Measurements from ENCODE around the gene ADARB2.

ADARB2 gene

DNA sequence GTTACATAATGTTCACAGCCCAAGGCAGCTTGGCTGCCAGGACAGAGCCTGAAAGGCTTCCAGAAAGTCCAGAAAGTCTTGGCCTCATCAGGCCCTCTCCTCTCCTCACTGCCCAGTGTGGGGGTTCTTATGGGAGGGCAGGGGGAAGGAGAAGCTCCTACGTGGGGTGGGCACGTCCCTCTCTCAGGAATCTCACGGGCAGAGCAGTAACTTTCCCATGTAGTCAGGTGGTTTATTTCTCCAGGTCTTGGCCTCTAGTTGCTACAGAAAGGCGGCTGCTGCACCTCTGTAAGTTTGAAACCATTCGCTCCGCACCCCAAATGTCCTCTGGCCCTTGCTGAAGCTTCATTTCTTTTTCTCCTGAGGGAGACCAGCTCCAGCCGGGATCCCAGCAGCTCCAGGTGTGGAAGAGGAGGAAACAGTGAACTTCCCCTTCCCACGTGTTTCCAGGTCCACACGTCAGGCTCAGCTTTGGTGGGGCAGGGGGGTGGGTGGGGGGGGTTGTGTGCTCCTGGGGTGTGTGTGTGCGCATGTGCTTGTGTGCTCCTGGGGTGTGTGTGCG, 360.9 kb downstream of the ADARB2 start:
- no peak for DNase-seq

DNA sequence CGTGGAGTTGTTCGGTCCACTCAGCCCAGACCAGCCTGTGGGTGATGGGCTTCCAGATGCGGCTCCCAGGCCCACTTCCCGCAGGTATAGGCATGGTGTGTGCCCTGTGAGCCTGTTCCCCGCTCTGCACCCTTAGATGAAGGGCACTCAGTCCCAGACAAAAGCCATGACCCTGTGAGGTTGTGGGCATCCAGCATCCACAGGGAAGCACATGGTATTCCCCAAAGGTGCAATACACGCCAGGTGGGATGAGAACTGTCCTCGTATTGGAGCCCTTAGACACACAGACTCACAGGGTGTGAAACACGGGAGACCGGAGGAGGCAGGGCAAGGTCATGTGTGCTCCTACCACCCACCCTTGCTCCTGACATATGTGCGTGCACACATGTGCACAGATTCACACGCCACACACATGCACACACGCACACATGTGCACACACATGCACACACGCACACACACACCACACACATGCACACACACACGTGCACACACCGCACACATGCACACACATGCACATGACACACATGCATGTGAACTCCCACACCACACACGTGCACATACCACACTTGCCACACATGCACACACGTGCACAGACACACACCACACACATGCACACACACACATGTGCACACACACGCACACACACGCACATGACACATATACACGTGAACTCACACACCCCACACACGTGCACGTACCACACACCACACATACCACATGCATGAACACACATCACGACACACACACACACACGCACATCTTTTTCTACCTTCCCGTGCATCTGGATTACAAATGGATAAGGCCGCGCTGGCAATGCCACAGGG, 361.8 kb downstream of the ADARB2 start:
- no peak for DNase-seq

DNA sequence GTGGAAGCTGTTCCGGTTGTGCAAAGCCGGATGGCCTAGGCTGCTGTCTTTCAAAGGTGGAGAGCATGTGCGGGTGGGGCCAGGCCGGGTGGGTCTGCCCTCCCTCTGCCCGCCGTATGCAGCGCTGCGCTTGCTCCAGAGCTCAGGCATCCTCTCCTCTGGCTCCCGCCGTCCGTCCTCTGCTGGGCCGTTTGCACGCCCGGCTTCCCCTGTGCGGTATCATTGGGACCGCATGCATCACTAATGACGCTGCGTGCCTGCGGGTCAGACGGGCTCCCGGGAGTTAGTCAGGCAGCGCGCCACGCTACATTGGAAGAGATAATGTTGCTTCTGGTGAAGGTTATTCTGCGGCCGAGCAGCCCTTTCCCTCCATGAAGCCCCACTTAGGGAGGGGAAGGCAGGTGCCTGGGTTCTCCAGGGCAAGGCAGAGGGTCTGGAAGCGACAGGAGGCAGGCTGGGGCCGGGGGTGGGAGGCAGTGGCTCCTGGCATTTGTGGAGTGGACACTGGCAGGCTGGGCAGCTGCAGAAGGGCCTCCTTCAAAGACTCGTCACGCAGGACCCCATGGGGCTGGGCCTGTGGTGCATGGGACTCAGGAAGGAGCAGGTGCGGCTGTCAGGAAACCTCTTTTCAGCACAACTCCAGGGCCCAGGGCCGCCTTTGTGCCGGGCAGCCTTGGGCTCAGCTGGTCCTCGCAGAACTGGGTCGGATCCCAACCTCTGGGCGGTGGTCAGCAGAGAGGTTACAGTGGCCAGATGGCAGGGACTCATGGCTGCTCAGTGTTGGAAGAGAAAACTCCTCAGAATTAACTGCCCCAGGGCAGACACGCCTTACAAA, 362.6 kb downstream of the ADARB2 start:
- DNase-seq: no peak

DNA sequence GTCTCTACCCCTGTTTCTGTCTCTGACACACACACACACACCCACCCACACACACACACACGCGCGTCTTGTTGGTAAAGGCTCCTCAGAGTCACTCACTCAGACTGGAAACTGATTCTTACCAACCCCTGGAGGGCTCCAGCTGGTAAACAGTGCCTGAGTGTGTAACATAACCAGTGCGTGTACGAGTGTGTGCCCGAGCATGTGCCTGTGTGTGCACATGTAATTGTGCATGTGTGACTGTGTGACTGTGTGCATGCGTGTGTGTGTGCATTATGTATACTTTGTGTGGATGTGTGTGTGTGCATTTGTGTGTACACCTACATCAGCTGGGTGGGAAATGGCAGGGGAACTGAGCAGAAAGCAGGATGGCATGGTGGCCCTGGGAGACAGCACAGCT, 364.0 kb downstream of the ADARB2 start:
- no peak for DNase-seq

DNA sequence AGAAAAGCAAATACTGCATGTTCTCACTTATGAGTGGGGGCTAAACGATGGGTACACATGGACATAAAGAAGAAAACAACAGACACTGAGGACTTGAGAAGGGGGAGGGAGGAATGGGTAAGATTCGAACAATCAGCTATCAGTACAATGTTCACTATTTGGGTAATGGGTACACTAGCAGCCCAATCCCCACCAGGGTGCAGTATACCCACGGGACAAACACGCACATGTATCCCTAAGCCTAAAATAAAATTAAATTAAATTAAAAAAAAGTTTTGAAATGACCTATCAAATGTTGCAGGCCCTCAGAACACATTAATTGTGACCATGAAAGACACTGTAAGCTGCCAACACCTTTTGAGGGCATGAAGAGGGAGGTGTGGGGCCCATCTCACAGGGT, 365.1 kb downstream of the ADARB2 start:
- DNase-seq: no peak

DNA sequence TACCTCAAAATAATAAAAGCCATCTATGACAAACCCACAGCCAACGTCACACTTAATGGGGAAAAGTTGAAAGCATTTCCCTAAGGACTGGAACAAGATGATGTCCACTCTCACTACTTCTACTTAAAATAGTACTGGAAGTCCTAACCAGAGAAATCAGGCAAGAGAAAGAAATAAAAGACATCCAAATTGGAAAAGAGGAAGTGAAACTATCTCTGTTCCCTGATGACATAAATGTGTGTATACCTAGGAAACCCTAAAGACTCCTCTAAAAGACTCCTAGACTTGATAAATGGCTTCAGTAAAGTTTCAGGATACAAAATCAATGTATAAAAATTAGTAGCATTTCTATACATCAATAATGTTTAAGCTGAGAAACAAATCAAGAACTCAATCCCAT, 367.0 kb downstream of the ADARB2 start:
- DNase-seq: no peak

DNA sequence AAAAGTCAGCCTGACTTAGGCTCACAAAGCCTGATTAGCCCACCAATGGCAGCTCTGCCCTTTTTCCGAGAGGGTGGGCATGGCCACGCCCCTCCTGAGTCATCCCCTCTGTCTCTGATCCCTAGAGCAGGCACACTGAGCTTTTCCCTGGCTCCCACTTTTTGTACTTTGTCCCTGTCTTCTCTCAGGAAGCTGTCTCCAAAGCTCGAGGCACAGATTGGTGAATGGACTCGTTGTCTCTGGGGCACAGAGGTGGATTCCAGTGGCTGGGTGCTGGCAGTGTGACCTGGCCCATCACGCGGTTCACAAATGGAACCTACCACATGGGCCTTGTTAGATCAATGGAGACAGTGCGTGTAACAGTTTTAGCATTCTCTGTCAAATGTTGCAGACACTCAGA, 367.7 kb downstream of the ADARB2 start:
- no peak for DNase-seq

DNA sequence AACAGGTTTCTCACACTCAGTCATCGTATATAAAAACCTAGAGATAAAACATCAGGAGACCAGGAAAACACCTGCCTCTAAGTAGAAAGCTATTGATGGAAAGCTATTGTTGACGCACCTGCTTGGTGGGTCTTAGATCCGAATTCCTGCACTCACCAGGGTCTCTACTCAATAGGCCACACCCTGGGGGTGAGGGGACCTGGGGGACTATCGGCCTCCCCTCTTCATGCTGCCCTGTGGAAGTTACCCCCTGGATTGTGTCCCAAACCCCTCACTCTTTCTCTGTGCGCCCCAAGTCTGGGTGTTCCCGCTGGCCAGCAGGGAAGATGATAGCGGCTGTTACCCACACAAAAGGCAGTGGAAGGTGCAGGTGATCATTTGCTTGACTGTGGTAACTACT, 368.1 kb downstream of the ADARB2 start:
- DNase-seq: no peak

DNA sequence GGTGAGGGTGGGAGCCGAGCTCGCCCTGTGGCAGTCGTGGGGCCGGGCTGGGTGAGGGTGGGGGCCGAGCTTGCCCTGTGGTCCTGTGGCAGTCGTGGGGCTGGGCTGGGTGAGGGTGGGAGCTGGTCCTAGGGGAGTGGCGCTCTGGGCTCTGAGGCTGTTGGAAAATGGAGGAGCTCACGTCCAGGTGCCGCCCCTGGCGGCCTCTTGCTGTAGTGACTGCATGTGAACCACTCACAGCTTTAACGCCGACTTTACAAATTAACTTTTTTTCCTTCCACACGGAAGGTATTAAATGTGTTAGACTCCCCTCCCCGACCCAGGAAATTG, 368.5 kb downstream of the ADARB2 start:
- peak; percentile 12 to 38 for DNase-seq

DNA sequence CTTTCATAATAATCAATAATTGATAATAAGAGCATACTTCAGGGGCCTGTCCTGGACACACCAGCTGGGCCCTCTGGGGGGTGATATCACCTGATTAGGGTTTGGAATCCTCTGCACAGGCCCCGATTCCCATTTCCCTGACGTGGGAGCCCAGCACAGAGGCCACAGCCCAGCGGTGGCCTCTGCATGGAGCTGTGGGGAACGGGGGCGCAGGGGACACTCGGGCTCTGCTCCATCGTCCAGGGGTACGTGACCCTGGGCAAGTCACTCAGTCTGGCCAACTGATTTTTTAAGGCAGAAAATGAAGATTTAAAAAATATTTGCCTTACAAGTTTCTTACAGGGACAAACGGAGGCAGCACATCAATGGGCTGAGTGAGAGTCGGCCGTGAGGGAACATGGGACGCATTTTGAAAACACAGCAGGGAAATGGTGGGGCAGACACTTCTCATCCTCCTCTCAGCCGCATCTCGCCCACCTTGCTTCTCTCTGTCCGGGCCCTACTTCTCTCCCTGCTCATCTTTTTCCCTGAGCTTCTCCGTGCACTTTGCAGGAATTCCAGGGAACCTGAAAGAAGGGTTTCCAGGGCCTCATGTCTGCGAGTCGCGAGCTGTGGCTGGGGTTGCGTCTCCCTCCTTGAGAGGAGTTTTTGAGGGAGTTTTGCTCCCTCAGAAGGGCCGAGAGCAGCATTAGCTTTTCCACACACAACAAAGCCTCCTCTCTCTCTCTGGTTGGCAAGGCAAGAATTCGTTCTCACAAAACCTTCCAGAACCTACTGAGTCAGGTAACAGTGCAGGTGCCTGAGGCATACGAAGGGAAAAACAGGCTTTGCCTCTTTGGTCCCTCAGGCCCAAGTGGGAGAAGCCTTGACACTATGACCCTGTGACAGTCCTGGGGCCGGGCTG, 369.1 kb downstream of the ADARB2 start:
- DNase-seq: no peak

DNA sequence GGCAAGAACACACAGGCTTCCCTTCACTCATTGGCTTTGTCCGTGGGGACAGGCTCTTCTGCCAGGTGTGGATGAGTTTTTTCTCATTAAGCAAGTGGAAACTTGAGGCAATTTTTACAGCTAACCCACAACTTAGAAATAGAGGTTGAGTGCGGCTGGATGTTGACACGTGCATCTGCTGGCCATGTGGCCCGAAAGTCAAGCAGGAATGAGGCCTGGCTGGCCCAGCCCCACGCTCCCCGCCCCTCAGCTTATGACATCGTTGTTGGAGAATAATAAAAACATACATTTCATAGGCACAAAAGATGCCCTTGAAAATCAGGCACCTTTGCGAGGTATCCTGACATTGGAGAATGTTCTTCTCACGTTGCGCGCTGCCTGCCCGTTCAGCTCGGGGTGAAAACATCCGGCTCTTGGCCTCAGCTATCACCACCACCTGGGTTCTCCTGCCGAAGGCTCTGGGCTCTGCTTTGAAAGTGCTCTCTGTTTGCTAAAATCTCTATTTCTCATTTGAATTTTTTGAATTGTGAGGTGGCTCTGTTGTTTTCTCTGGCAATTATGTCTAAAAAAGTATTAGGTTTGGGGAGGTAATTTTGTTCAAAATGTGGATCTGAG, 370.4 kb downstream of the ADARB2 start:
- DNase-seq: no peak

DNA sequence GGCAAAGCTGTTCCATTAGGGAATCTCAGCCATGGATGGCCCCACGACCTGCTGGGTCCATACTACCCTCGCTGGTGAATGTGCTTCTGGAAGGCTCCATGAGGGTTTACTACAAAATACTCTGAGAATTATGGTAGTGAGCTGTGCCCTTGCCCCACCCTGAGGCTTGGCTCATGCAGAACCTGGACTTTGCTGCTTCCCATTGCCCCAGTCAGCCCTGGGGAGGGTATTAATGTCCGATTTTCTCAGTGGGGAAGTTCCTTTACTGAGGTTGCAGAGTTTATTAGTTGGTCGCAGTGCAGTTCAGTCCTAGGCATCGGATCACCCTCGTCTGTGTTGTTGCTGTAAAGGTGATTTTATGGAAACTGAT, 371.0 kb downstream of the ADARB2 start:
- DNase-seq: no peak

DNA sequence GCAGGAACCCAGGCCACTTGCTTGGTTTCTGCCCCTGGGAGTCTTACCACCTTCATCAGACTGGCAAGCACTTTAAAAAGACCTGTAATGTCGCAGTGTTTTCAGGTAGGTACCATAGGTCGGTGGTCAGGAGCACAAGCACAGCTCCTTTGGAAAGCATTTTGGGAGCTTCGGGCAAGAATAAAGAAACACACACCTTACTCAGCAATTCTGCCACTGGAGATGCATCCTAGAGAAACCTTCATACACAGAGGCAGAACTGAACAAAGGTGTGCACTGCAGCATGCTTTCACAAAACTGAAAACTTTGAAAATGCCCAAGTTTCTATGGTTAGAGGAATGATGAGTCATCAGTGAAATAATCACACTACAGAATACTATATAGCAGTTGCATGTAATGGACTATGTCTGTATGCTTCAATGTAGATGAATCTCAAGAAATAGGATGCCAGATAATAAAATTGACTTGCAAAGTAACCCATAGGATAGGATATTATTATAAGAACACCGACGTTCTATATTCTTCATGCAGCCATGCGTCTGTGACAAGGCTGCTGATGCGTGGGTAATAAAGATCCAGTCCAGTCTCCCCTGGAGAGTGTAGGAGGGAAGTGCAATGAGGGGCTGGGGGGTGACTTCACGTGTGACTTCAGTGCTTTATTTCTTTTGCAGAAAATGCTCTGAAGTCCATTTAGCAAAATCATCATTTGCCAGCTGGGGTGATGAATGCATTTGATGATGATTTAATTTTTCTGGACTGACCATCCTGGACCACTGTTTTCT, 371.6 kb downstream of the ADARB2 start:
- no peak for DNase-seq

DNA sequence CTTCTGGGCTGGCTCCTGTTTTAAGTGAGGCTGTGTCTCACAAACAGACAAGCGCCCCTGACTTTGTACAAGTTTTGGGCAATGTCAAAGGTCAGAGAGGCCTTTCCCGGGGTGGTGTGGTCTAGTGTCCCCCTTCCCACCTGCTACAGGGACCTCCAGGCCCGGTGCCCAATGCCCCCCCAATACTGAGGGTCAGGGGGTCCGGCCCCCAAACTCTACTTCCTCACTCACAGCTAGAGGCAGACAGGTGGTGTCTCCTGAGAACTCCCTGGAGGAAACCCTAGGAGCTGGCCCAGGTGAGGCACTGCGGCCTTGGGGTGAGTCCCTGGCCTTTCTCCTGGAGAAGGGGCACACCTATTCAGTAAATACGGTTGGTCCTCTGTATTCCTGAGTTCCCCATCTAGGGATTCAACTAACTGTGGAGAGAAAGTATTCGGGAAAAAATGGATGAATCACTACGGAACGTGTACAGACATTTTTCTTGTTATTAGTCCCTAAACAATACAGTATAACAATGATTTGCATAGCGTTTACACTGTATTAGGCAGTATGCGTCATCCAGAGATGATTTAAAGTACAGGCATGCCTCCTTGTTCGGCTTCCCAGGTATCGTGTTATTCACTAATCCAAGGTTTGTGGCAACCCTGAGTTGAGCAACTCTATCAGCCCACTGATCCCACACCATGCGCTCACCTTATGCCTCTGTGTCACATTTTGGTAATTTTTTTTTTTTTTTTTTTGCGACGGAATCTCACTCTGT, 373.0 kb downstream of the ADARB2 start:
- DNase-seq: no peak

DNA sequence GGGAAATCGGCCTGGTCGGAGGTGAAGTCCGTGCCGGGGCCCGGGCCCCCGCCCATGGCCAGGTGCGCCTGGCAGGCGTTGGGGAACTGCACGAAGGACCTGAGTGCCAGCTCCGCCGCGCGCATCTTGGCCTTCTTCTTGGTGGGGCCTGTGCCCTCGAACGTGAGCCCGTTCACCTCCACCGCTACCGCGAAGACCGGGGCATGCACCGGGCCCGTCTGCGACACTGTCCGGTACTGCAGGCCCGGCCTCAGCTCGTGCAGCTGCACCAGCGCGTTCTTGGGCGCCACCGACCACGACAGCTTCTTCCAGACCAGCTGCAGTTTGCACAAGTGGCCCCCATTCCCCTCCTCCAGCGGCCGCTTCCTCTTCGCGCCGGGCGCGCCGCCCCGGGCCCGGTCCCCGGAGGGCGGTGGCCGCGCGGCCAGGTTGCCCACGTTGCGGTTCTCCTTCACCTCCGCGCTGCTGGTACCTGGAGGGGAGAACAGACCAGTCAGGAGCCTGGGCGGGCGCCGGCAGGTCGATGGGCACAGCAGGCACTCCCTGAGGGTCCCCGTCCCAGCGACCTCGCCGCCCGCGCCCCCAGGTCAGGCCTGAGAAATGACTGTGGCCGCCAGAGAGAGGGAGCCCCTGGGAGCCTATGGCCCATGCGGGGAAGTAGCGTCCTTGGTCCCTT, 373.7 kb downstream of the ADARB2 start:
- DNase-seq: no peak

DNA sequence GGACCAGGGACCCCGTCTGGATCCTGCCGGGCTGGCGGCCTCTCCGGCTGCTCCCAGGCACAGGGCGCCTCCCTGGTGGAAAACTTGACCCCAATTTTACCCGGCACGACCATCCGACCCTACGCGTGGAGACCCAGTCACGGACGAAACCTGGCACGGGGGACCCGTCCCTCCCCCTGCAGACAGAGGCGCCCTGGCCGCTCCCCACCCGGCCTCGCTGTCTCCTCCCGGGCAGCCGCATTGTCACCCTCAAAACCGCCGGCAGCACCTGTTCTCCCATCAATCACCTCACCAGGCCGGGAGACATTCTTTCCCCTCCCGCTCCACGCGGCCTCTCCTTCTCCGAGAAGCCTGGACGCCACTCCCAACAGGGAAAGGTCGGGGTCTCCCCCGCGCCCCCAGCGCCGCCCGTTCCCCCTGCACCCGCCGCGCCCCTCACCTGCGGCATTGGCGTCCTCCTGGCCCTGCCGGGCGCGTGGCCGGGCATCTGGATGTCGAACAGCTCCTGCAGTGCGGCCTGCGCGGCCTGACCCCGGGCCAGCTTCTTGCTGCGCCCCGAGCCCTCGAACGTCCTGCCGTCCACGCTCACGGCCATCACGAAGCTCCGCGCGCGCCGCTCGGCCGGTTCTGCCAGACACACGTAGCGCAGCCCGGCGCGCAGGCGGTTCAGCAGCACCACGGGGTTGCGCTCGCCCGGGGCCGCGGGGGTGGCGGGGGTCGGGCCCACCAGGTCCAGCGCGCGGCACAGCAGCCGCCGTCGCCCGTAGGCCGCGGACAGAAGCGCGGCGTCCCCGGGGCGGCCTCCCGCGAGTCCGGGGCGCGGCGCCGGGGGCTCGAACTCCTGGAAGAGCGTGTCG, 374.5 kb downstream of the ADARB2 start:
- no peak for DNase-seq

DNA sequence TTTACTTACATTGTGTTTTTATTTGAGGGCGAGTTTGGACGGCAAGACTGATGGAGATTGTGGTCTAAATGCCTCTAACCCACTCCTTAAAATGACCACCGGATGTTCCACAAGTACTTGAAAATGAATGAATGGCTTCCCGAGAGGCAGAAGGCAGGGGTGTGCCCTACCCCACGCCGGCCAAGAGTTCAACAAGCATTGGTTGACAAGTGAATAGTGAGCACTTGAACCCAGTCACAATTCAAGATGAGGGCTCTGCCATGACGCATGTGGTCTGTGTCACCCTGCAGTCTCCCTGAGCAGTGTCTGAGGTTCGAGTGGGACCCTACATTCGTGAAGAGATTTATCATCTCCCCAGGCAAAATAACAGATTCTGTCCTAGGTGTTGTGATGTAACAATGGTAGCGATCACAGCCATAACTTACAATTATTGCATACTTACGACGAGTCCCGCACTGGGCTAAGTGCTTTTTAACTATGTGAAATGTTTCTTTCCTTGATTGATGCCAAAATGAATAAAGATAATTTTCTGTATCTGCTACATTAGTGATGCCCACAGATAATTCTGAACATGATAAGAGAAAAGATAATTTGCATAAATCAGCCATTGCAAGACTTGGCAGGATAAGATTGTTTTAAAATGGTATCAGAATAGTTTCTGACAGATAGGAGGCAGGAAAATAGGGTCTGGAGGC, 375.8 kb downstream of the ADARB2 start:
- no peak for DNase-seq

DNA sequence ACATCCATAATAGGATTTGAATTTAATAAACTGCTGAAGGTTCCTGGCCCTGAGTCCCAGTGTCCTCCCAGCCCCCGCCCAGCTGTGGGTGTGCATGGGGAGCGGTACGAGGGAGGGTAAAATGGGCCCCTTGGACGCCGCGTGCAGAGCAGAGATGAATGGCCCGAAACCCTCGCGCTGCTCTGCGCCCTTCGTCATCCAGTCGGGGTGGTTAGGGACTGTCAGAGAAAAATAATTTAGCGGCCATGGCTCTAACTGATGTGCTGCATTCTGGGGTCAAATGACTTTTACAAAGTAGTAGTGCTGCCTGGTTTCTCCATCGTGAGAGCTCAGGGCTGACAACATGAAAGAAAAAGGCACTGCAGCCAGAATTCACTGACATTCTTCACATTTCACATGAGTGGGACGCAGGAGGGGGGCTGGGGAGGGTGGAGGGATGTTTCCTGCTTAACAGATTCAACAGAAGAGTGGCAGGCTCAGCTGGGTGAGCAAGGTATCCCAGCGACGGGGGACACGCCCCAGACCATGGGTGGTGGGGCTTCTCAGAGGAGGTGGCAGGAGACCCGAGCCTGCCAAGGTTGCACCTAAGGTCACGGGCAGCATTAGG, 376.7 kb downstream of the ADARB2 start:
- DNase-seq: no peak
